Suprapubic skin (tissue), 4 donors: Measurements from ENCODE around the gene FGF3. TPM values are rescaled to one million over a fixed set of nuclear protein-coding genes. Genes with fewer than 3 reads are reported as not detected.

Experiments
- DNase-seq, 2 donors: peaks; one replicate each; pipeline ENCODE4 v3.0.0-alpha.2; 2019; ENCODE audit warnings: low spot score in 2 of 2
- H3K27ac ChIP-seq: fragments of 200-600 bp; sonication (generic); one replicate; pipeline ENCODE4 v1.5.1; 2019
- H3K27me3 ChIP-seq: fragments of 200-600 bp; sonication (generic); one replicate; pipeline ENCODE4 v1.5.1; 2019
- H3K36me3 ChIP-seq: fragments of 200-600 bp; sonication (generic); one replicate; pipeline ENCODE4 v1.5.1; 2019
- H3K4me1 ChIP-seq: fragments of 200-600 bp; sonication (generic); one replicate; pipeline ENCODE4 v1.5.1; 2019
- H3K4me3 ChIP-seq: fragments of 200-600 bp; sonication (generic); one replicate; pipeline ENCODE4 v1.5.1; 2019; ENCODE audit warnings: mild to moderate bottlenecking
- H3K9me3 ChIP-seq: fragments of 200-600 bp; sonication (generic); one replicate; pipeline ENCODE4 v1.5.1; 2019
- EP300 ChIP-seq: sonication (generic); formaldehyde crosslinking; IDR thresholded peaks from one replicate; pipeline ENCODE4 v1.6.1; 2017; ENCODE audit warnings: antibody characterized with exemption
- POLR2A ChIP-seq, 2 donors: fragments of 450-650 bp; IDR thresholded peaks; one replicate each; pipeline ENCODE4 v1.6.1; 2017; ENCODE audit warnings: antibody characterized with exemption in 2 of 2, mild to moderate bottlenecking in 2 of 2, moderate library complexity in 2 of 2
- POLR2AphosphoS5 ChIP-seq, 3 donors: sonication (generic); formaldehyde crosslinking; IDR thresholded peaks; one replicate each; pipeline ENCODE4 v1.6.1; 2017; ENCODE audit warnings: antibody characterized with exemption in 3 of 3
- WGBS: methylation state at CpG from one replicate; pipeline ENCODE4 v1.1.5; 2018; 5-methylcytosine and 5-hydroxymethylcytosine counted together
- total RNA-seq, 4 donors: library from RNA; depleted of rRNA; stranded (reverse); fragments of >200 nt; gene quantifications; one replicate each; pipeline ENCODE4 v1.1.0, GENCODE V29; 2016
- TF ChIP-seq, protein P1 (sequence below), 2 donors: fragments of 200-600 bp in 1 of 2; fragments of 450-650 bp in 1 of 2; sonication (generic) in 1 of 2; IDR thresholded peaks; one replicate each; pipeline ENCODE4 v1.5.1; 2016 to 2019; ENCODE audit warnings: antibody characterized with exemption in 2 of 2, mild to moderate bottlenecking in 1 of 2, moderate library complexity in 1 of 2

Gene FGF3
- total RNA-seq, 4 donors from 2014 or later: not detected

DNA sequence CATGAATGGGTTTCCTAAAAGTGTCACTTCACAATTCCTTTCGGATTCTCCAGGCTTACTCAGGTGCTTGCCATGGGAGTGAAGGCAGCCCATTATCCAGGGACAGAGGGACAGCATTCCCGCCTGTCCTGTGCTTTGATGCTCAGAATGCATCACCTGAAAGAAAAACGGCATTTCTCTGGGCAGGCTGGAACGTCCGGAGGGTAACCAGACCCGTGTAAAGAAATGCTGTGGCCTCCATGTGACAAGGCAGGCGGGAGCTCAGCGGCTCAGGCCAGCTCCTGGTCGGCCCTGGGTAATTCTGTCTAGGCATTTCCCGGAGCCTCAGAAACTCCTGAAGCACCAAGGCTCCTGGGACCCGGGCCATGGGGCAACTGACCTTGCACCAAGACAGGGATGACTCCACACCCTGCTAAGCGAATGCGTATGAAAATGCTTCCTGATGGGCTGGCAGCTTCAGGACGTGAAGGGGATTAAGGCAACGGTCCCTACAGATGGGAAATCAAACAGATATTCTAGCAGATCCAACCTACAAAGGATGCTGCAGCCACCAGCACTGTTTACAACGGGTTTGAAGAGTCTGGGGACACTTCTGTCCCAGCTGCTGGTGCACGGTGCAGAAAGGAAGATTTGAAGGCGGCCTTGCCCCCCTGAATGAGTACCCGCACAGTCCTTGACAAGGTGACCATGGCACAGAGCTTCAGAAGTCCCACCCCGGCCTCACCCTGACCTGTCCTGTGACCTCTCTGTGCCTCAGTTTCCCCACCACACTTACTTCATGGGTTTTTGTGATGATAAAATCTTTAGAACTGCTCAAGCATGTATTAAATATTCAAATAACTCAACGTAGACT is 13.6 kb upstream of the FGF3 start:
- DNase-seq: peak; percentile 29 to 57
- no peak overlapping the region for H3K4me3 ChIP-seq
- no peaks in the 10 kb centered on the region for H3K36me3 ChIP-seq
- no peaks in the 10 kb centered on the region for H3K4me1 ChIP-seq
- H3K9me3 ChIP-seq: no peaks in the 10 kb centered on the region
- no peak overlapping the region for H3K27ac ChIP-seq
- peaks cover 63% of the 10 kb centered on the region for H3K27me3 ChIP-seq
- 41% methylated on average over 10 of the region's 21 CpGs for WGBS
- TF ChIP-seq EP300 (no peak), POLR2AphosphoS5 (IDR thresholded peaks at IDR 0.05) (no peak), POLR2A (IDR thresholded peaks at IDR 0.05) (no peak)
- TF ChIP-seq, protein P1, sequence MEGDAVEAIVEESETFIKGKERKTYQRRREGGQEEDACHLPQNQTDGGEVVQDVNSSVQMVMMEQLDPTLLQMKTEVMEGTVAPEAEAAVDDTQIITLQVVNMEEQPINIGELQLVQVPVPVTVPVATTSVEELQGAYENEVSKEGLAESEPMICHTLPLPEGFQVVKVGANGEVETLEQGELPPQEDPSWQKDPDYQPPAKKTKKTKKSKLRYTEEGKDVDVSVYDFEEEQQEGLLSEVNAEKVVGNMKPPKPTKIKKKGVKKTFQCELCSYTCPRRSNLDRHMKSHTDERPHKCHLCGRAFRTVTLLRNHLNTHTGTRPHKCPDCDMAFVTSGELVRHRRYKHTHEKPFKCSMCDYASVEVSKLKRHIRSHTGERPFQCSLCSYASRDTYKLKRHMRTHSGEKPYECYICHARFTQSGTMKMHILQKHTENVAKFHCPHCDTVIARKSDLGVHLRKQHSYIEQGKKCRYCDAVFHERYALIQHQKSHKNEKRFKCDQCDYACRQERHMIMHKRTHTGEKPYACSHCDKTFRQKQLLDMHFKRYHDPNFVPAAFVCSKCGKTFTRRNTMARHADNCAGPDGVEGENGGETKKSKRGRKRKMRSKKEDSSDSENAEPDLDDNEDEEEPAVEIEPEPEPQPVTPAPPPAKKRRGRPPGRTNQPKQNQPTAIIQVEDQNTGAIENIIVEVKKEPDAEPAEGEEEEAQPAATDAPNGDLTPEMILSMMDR (IDR thresholded peaks at IDR 0.05): no peak

DNA sequence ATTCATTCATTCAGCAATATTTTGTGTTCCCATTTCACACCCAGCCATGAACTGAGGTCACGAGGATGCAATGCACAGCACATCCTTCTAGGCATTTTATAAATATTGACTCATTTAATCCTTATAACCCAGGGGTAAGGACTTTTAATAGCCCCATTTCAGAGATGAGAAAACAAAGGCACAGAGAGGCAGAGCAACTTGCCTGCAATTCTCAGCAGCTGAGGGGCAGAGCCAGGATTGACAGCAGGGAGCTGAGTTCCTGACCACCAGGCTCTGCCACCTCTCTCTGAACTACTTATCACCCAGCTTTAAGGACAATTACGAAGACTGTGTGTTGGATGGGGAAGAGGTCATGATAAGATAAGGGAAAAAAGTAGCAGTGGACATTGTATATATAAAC is 12.8 kb upstream of the FGF3 start:
- no peaks in the 10 kb centered on the region for H3K36me3 ChIP-seq
- peak in 1 of 2 donors; percentile 4 for DNase-seq
- TF ChIP-seq, protein P1 (IDR thresholded peaks at IDR 0.05): no peak
- TF ChIP-seq POLR2A (IDR thresholded peaks at IDR 0.05) (no peak), POLR2AphosphoS5 (IDR thresholded peaks at IDR 0.05) (no peak), EP300 (no peak)
- H3K27ac ChIP-seq: no peak overlapping the region
- no peaks in the 10 kb centered on the region for H3K4me1 ChIP-seq
- H3K9me3 ChIP-seq: no peaks in the 10 kb centered on the region
- WGBS: 74% methylated on average over 2 of the region's 2 CpGs
- H3K27me3 ChIP-seq: peaks cover 63% of the 10 kb centered on the region
- no peak overlapping the region for H3K4me3 ChIP-seq

DNA sequence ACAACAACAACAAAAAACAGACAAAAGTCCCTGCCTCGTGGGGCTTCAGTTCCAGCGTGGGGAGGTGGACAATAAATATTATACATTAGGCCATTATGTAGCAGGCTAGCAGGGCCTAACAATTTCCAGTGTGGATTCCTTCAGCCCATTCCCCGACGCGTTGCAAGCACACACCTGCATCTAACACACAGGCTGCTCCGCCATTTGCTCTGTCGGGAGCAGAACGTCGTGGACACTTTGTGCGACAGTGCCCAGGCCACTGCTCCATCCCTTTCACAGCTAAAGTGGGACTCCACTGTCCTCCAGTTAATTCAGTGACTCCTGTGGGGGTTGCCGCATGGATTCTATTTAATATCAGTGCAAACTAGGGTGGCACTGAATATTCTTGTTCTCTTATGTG is 10.9 kb upstream of the FGF3 start:
- Histone ChIP-seq H3K4me3 (no peak overlapping the region), H3K27me3 (peaks cover 62% of the 10 kb centered on the region), H3K4me1 (no peaks in the 10 kb centered on the region), H3K9me3 (no peaks in the 10 kb centered on the region), H3K36me3 (no peaks in the 10 kb centered on the region), H3K27ac (no peak overlapping the region)
- 91% methylated on average over 11 of the region's 11 CpGs for WGBS
- no peak for TF ChIP-seq POLR2A (IDR thresholded peaks at IDR 0.05)
- no peak for TF ChIP-seq POLR2AphosphoS5 (IDR thresholded peaks at IDR 0.05)
- no peak for DNase-seq

DNA sequence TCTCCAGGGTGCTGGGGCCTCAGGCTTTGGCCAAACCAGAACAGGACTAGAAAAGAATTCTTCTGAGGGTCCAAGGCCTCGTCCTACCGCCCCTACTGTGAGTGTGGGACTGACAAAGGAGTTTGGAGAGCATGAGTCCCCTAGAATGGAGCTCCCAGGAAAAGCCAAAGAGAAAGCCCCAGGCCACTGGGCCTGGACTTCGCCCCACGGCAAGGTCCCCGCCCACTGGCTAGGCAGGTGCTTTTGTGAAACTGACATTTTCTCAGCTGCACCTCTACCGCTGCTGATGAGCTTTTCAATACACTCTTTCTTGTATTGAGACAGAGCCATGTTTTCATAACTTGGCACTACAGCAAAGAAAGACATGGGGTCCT is 9.7 kb upstream of the FGF3 start:
- TF ChIP-seq EP300 (no peak), POLR2AphosphoS5 (IDR thresholded peaks at IDR 0.05) (no peak), POLR2A (IDR thresholded peaks at IDR 0.05) (no peak)
- TF ChIP-seq, protein P1 (IDR thresholded peaks at IDR 0.05): no peak
- Histone ChIP-seq H3K4me1 (no peaks in the 10 kb centered on the region), H3K9me3 (no peaks in the 10 kb centered on the region), H3K4me3 (no peak overlapping the region), H3K36me3 (no peaks in the 10 kb centered on the region), H3K27ac (no peak overlapping the region), H3K27me3 (peaks cover 61% of the 10 kb centered on the region)
- 76% methylated on average over 5 of the region's 6 CpGs for WGBS
- no peak for DNase-seq

DNA sequence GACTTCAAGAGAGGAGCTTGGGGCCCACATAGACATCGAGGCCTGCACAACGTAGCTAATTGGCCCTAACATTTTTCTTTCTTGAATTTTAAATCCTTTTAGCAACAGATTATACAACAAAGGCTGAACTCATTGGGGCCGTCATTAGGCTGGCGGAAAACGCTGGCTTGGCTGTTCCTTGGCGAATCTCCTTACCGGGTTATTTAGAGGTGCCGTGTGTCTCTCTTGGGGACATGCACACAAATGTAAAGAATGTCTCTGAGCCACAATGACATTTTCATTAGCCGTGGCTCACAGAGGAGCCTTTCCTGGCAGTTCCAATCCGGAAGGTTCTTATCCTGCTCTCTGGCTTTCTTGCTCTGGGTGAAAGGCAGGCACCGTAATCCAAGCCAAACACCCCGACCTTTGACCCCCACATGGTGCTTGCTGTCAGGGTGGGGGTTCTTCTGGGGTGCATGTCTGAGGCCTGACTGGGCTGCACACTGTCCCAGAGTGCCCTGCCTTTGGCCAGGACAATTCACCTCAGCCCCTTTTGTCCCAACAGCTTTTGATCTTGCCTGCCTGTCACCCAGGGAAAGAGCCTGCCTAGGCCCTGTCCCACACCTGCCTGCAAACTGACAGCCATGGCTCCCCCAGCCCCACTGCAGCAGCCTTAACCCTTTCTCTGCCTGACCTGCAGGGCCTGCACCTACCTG is 9.2 kb upstream of the FGF3 start:
- DNase-seq: no peak
- Histone ChIP-seq H3K27me3 (peaks cover 61% of the 10 kb centered on the region), H3K36me3 (no peaks in the 10 kb centered on the region), H3K9me3 (no peaks in the 10 kb centered on the region), H3K27ac (no peak overlapping the region), H3K4me1 (no peaks in the 10 kb centered on the region), H3K4me3 (no peak overlapping the region)
- TF ChIP-seq, protein P1 (IDR thresholded peaks at IDR 0.05): no peak
- TF ChIP-seq EP300 (no peak), POLR2AphosphoS5 (IDR thresholded peaks at IDR 0.05) (no peak), POLR2A (IDR thresholded peaks at IDR 0.05) (no peak)
- WGBS: 71% methylated on average over 12 of the region's 12 CpGs
